PC-3 (cell line): Measurements from ENCODE around the gene RGS9.

Experiments
- EZH2 ChIP-seq: fragments of 300-600 bp; sonication (generic); IDR thresholded peaks from one replicate; pipeline ENCODE4 v1.6.1; 2017; ENCODE audit warnings: antibody characterized with exemption, mild to moderate bottlenecking, low read length; ENCODE audit not compliant: unreplicated experiment
- TF ChIP-seq, protein P1 (sequence below): fragments of 300-600 bp; sonication (generic); conservative IDR thresholded peaks from 2 replicates; pipeline ENCODE4 v1.5.1; 2017; ENCODE audit warnings: antibody characterized with exemption, low read depth, mild to moderate bottlenecking, low read length

- TF ChIP-seq, protein P1, sequence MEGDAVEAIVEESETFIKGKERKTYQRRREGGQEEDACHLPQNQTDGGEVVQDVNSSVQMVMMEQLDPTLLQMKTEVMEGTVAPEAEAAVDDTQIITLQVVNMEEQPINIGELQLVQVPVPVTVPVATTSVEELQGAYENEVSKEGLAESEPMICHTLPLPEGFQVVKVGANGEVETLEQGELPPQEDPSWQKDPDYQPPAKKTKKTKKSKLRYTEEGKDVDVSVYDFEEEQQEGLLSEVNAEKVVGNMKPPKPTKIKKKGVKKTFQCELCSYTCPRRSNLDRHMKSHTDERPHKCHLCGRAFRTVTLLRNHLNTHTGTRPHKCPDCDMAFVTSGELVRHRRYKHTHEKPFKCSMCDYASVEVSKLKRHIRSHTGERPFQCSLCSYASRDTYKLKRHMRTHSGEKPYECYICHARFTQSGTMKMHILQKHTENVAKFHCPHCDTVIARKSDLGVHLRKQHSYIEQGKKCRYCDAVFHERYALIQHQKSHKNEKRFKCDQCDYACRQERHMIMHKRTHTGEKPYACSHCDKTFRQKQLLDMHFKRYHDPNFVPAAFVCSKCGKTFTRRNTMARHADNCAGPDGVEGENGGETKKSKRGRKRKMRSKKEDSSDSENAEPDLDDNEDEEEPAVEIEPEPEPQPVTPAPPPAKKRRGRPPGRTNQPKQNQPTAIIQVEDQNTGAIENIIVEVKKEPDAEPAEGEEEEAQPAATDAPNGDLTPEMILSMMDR, result no peak
- no peak for TF ChIP-seq EZH2
These were observed 54.9 kb downstream of the RGS9 start for GRCh38 chr17:65191811-65192740.
